ENCODE measurements around the gene EMILIN2.

DNA sequence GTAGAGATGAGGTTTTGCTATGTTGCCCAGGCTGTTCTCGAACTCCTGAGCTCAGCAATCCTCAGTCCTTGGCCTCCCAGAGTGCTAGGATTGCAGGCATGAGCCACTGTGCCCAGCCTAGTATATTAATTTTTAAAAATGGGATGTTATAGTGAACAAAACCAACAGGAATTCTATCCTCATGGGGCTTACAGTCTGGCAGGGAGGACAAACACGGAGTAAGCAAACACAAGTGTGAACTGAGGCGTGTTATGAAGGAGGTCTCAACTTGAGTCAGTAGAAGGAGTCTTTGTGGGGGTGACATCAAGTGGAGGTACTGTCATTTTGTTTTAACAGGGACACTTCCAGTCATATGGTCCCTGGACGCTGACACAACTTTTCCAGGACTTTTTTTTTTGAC lies 33.1 kb downstream of the EMILIN2 start:
- no peak for TF ChIP-seq GATA3 (IDR thresholded peaks at IDR 0.05; ENCODE audit: low read depth, low read length)
- TF ChIP-seq GATA2 (IDR thresholded peaks at IDR 0.05; ENCODE audit: low read depth, low read length), result no peak
